ENCODE results near the gene KLHDC8A. TPM values are rescaled to one million over a fixed set of nuclear protein-coding genes. Genes with fewer than 3 reads are reported as not detected.
A peak's percentile ranks its signal among the peaks of the same experiment; 100 is the strongest.

The KLHDC8A gene
- total and polyA plus RNA-seq, 8 donors: 0.32 to 1.3 (median 1.1) TPM; not detected in 1

DNA sequence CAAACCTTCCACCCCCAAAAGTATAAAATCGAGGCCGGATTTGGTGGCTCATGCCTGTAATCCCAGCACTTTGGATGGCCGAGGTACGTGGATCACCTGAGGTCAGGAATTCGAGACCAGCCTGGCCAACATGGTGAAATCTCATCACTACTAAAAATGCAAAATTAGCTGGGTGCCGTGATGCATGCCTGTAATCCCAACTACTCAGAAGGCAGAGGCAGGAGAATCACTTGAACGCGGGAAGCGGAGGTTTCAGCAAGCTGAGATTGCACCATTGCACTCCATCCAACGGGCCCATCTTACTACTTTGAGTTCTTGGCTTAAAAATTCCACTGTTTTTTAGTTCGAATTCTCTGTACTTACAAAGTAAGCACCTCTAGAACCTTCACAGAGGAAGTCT is 11.0 kb downstream of the KLHDC8A start:
- Histone ChIP-seq H3K27ac (no peak overlapping the region), H3K36me3 (no peaks in the 10 kb centered on the region), H3K4me1 (peaks cover 9 to 12% of the 10 kb centered on the region in 2 donors), H3K27me3 (peaks cover 28 to 52% of the 10 kb centered on the region in 2 donors), H3K9me3 (no peaks in the 10 kb centered on the region), H3K4me3 (no peak overlapping the region)
- TF ChIP-seq, protein P1, sequence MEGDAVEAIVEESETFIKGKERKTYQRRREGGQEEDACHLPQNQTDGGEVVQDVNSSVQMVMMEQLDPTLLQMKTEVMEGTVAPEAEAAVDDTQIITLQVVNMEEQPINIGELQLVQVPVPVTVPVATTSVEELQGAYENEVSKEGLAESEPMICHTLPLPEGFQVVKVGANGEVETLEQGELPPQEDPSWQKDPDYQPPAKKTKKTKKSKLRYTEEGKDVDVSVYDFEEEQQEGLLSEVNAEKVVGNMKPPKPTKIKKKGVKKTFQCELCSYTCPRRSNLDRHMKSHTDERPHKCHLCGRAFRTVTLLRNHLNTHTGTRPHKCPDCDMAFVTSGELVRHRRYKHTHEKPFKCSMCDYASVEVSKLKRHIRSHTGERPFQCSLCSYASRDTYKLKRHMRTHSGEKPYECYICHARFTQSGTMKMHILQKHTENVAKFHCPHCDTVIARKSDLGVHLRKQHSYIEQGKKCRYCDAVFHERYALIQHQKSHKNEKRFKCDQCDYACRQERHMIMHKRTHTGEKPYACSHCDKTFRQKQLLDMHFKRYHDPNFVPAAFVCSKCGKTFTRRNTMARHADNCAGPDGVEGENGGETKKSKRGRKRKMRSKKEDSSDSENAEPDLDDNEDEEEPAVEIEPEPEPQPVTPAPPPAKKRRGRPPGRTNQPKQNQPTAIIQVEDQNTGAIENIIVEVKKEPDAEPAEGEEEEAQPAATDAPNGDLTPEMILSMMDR (IDR thresholded peaks at IDR 0.05): no peak
- DNase-seq: no peak
- intact Hi-C loops (cut with DNase I): no loop called here
- no peak for ATAC-seq

DNA sequence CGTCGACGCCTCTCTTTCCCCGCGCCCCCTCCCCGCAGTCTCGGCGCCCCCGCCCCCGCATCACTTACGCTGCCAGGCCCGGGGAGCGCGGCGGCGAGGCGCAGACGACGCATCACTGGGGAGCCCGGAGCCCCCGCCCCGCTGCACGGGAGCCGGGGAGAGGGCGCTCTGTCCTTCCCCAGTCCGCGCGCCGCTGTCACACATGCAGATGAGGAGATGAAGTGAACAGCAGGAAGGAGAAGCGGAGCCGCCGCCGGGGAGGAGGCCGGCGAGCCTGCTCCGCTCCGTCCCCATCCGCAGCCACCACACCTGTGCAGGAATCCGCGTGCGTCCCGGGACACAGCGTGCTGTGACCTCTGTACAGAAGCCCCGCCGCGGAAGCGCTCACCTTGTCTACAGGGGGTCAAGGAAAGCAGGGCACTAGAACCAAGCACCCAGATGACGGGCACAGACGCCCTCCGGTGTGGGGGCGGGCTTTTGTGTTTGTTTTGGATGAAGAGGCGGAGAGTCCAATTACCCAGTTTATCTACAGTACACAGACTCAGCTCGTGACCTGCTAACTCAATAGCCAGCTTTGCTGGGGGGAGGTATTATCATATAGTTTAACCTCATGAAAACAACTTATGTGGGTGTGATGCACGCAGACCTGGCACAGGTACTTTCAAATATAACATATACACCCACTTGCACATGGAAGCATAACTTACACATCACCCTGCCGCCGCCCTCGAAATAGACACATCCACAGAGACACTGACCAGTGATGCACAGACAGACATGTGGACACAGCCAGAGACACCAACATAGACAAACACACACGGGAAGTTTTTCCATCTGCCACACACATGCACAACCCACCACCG is 12.4 kb downstream of the KLHDC8A start:
- H3K36me3 ChIP-seq: no peaks in the 10 kb centered on the region
- TF ChIP-seq, protein P1 (IDR thresholded peaks at IDR 0.05): no peak
- peaks cover 9 to 12% of the 10 kb centered on the region in 2 donors for H3K4me1 ChIP-seq
- H3K27me3 ChIP-seq: peaks cover 28 to 52% of the 10 kb centered on the region in 2 donors
- H3K27ac ChIP-seq: no peak overlapping the region
- H3K9me3 ChIP-seq: no peaks in the 10 kb centered on the region
- H3K4me3 ChIP-seq: peak overlapping the region; percentile 20 to 25
- ATAC-seq: peak; percentile 70
- peak in 1 of 4 donors; percentile 81 for DNase-seq
- intact Hi-C loops (cut with DNase I): no loop called here

DNA sequence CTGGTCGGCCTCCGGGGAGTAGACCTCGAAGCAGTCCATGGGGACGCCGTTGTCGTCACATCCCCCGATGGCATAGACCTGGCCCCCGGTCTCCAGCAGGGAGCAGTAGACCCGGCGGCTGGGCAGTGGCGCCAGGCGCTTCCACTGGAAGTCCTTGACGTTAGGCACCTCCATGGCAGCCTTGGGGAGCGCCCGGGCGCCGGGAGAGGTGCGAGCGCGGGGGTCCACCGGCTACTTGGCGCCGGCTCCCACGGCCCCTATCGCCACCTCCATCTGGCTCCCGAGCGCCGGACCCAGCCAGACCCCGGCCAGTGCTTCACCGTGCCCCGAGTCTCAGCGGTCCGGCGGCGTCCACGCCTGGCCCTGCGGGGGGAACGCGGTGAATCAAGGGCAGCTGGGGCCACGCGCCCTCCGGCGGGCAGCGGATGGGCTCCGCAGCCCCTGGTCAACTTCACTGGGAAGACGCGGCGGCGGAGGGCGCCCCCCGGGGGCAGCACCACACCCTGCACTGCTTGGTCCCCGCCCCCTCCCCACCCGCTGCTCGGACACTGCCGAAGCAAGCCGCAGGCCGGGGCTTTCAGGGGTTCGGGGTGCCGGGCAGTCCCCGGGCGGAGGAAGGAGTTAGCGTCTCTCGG is 13.2 kb downstream of the KLHDC8A start:
- H3K9me3 ChIP-seq: no peaks in the 10 kb centered on the region
- TF ChIP-seq, protein P1 (IDR thresholded peaks at IDR 0.05): no peak
- DNase-seq: peak in 1 of 4 donors; percentile 82
- H3K4me3 ChIP-seq: peak overlapping the region; percentile 20 to 25
- intact Hi-C loops (cut with DNase I): no loop called here
- H3K36me3 ChIP-seq: no peaks in the 10 kb centered on the region
- ATAC-seq: peak; percentile 53
- H3K27ac ChIP-seq: no peak overlapping the region
- H3K27me3 ChIP-seq: peaks cover 28 to 52% of the 10 kb centered on the region in 2 donors
- H3K4me1 ChIP-seq: peaks cover 9 to 12% of the 10 kb centered on the region in 2 donors

DNA sequence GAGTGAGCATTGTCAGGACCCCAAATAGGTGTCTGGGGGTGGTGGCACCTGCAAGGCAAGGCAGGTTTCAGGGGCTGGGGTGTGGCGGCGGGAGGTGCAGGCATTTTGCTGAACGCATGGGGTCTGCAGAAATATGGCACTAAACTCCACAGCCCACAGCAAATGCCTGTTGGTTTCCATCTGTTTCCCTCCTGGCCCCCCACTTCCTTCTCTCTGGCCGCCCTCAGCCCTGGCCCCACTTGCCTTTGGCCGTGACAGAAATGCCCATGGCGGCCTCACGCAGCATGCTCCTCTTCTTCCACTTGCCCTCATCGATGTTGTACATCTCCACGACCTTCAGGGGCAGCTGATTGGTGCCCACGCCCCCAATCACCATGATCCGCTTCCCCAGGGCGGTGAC is 13.7 kb downstream of the KLHDC8A start:
- H3K4me1 ChIP-seq: peaks cover 9 to 12% of the 10 kb centered on the region in 2 donors
- ATAC-seq (no peak), DNase-seq (no peak)
- no peaks in the 10 kb centered on the region for H3K9me3 ChIP-seq
- no peak overlapping the region for H3K27ac ChIP-seq
- no peaks in the 10 kb centered on the region for H3K36me3 ChIP-seq
- H3K27me3 ChIP-seq: peaks cover 28 to 52% of the 10 kb centered on the region in 2 donors
- intact Hi-C loops (cut with DNase I): no loop called here
- no peak overlapping the region for H3K4me3 ChIP-seq
- TF ChIP-seq, protein P1 (IDR thresholded peaks at IDR 0.05): no peak

DNA sequence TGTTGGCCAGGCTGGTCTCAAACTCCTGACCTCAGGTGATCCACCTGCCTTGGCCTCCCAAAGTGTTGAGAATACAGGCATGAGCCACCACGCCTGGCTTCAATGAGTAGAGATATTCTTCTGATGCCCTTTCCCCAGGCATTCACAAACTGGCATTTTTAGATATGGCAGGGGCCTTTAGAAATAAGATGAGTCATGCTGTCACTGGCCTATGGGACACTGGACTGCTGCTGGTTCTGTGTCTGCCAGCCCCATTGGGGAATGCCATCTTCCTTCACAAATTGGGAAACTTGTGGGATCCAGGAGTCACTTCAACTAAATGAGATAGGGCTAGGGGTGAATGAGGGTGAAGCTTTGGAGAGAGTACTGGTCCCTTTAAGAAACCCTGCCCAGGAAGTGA is 16.0 kb downstream of the KLHDC8A start:
- intact Hi-C loops (cut with DNase I): no loop called here
- no peaks in the 10 kb centered on the region for H3K9me3 ChIP-seq
- no peaks in the 10 kb centered on the region for H3K36me3 ChIP-seq
- TF ChIP-seq, protein P1 (IDR thresholded peaks at IDR 0.05): no peak
- H3K27ac ChIP-seq: no peak overlapping the region
- ATAC-seq: no peak
- H3K4me1 ChIP-seq: peaks cover 9 to 12% of the 10 kb centered on the region in 2 donors
- no peak overlapping the region for H3K4me3 ChIP-seq
- H3K27me3 ChIP-seq: peaks cover 28 to 39% of the 10 kb centered on the region in 2 donors
- no peak for DNase-seq

Measured in left lung (tissue), 10 donors.